CD14-positive monocyte (primary cell): Measurements from ENCODE around the gene DENND1A. TPM values are rescaled to one million over a fixed set of nuclear protein-coding genes. Genes with fewer than 3 reads are reported as not detected.

Source experiments
- DNase-seq, 3 donors: peaks; one replicate each; pipeline ENCODE4 v3.0.0-alpha.2; 2011 to 2022
- H2AFZ ChIP-seq: 2 replicates; pipeline ENCODE4 v1.6.0; 2012; ENCODE audit warnings: mild to moderate bottlenecking, low read depth, low read length, inconsistent platforms; ENCODE audit not compliant: insufficient read depth, poor library complexity, severe bottlenecking
- H3K27ac ChIP-seq, 2 donors: 1 replicate in 1 of 2; 2 replicates in 1 of 2; pipeline ENCODE4 v1.5.1; 2012 to 2013; ENCODE audit warnings: low read length in 2 of 2, control low read depth in 1 of 2, inconsistent platforms in 1 of 2, low read depth in 1 of 2, mild to moderate bottlenecking in 1 of 2
- H3K27me3 ChIP-seq, 2 donors: one replicate each; pipeline versions ENCODE4 v1.6.0 to v1.6.1; 2011 to 2013; ENCODE audit warnings: low read length in 2 of 2; ENCODE audit not compliant: control insufficient read depth in 2 of 2, insufficient read depth in 2 of 2
- H3K36me3 ChIP-seq, 2 donors: replicated peaks in 1 of 2; 1 replicate in 1 of 2; 2 replicates in 1 of 2; pipeline versions ENCODE4 v1.5.1 to v1.6.1; 2012 to 2013; ENCODE audit warnings: low read length in 2 of 2, control low read depth in 1 of 2, inconsistent platforms in 1 of 2, mild to moderate bottlenecking in 1 of 2; ENCODE audit not compliant: insufficient read depth in 2 of 2, control insufficient read depth in 1 of 2
- H3K4me1 ChIP-seq, 2 donors: 1 replicate in 1 of 2; 2 replicates in 1 of 2; pipeline versions ENCODE4 v1.5.1 to v1.6.1; 2012 to 2013; ENCODE audit warnings: low read length in 2 of 2, control low read depth in 1 of 2, inconsistent platforms in 1 of 2, mild to moderate bottlenecking in 1 of 2, moderate library complexity in 1 of 2; ENCODE audit not compliant: insufficient read depth in 2 of 2, control insufficient read depth in 1 of 2
- H3K4me2 ChIP-seq: replicated peaks from 2 replicates; pipeline ENCODE3; 2012; ENCODE audit warnings: low read length, moderate library complexity, mild to moderate bottlenecking; ENCODE audit not compliant: poor library complexity, severe bottlenecking; ENCODE audit errors: extremely low read depth
- H3K4me3 ChIP-seq, 3 experiments: fragments of 200-600 bp in 1 of 3; sonication (generic) in 1 of 3; replicated peaks in 1 of 3; 1 replicate in 2 of 3; 2 replicates in 1 of 3; pipeline ENCODE4 v1.5.1; 2011 to 2013; ENCODE audit warnings: low read length in 3 of 3, mild to moderate bottlenecking in 3 of 3, control low read depth in 2 of 3, low read depth in 2 of 3, inconsistent platforms in 1 of 3, moderate library complexity in 1 of 3
- H3K79me2 ChIP-seq: 2 replicates; pipeline ENCODE4 v1.6.0; 2012; ENCODE audit warnings: mild to moderate bottlenecking, control low read depth, inconsistent platforms, low read length, moderate library complexity; ENCODE audit not compliant: insufficient read depth
- H3K9ac ChIP-seq: 2 replicates; pipeline ENCODE4 v1.6.0; 2017; ENCODE audit warnings: low read length, mild to moderate bottlenecking; ENCODE audit not compliant: insufficient read depth, poor library complexity, severe bottlenecking
- H3K9me3 ChIP-seq, 2 donors: replicated peaks in 1 of 2; 1 replicate in 1 of 2; 2 replicates in 1 of 2; pipeline versions ENCODE4 v1.5.1 to v1.6.1; 2012 to 2013; ENCODE audit warnings: low read length in 2 of 2, control low read depth in 1 of 2; ENCODE audit not compliant: control insufficient read depth in 1 of 2, insufficient read depth in 1 of 2
- H4K20me1 ChIP-seq: 2 replicates; pipeline ENCODE4 v1.6.0; 2012; ENCODE audit warnings: mild to moderate bottlenecking, low read length, control low read depth, moderate library complexity; ENCODE audit not compliant: insufficient read depth
- H3K27ac Mint-ChIP-seq, 7 donors: one replicate each; pipeline ENCODE4 v1.8.0; 2020; ENCODE audit warnings: mild to moderate bottlenecking in 7 of 7, mixed read lengths in 7 of 7, moderate library complexity in 6 of 7, inconsistent platforms in 2 of 7
- H3K27me3 Mint-ChIP-seq, 3 donors: one replicate each; pipeline ENCODE4 v1.8.0; 2021 to 2022; ENCODE audit warnings: low read depth in 3 of 3, mild to moderate bottlenecking in 3 of 3, mixed read lengths in 3 of 3, moderate library complexity in 3 of 3, inconsistent platforms in 1 of 3
- H3K36me3 Mint-ChIP-seq, 2 donors: one replicate each; pipeline ENCODE4 v1.8.0; 2020; ENCODE audit warnings: mixed read lengths in 2 of 2, inconsistent platforms in 1 of 2, mild to moderate bottlenecking in 1 of 2
- H3K4me1 Mint-ChIP-seq: one replicate; pipeline ENCODE4 v1.8.0; 2020; ENCODE audit warnings: mild to moderate bottlenecking, mixed read lengths
- H3K4me3 Mint-ChIP-seq, 2 donors: one replicate each; pipeline ENCODE4 v1.8.0; 2020; ENCODE audit warnings: mild to moderate bottlenecking in 2 of 2, mixed read lengths in 2 of 2, moderate library complexity in 1 of 2
- H3K9me3 Mint-ChIP-seq, 7 donors: one replicate each; pipeline ENCODE4 v1.8.0; 2020 to 2022; ENCODE audit warnings: mixed read lengths in 7 of 7, mild to moderate bottlenecking in 6 of 7, moderate library complexity in 6 of 7, inconsistent platforms in 2 of 7
- CTCF ChIP-seq: fragments of 200-600 bp; IDR thresholded peaks from one replicate; pipeline ENCODE4 v1.8.0; 2022; ENCODE audit warnings: antibody characterized with exemption, mild to moderate bottlenecking
- WGBS: methylation state at CpG from one replicate; pipeline ENCODE4 v1.1.5; 2013; ENCODE audit warnings: missing lambda C conversion rate; ENCODE audit not compliant: insufficient coverage; 5-methylcytosine and 5-hydroxymethylcytosine counted together
- intact Hi-C, 2 donors: fragments of 100-400 bp; cut with micrococcal nuclease; formaldehyde crosslinking; loops; one replicate each; pipeline versions ENCODE4 v1.15.0 to v1.15.1; 2023
- polyA plus RNA-seq, 3 donors: library from polyadenylated mRNA; depleted of rRNA in 1 of 3; unstranded in 2 of 3; stranded (reverse) in 1 of 3; fragments of 300-500 nt in 2 of 3; fragments of >200 nt in 1 of 3; fragmentation: Illumina TruSeq in 2 of 3; gene quantifications; 1 replicate in 2 of 3; 2 replicates in 1 of 3; pipeline ENCODE4 v1.2.3, GENCODE V29; 2012 to 2021

The DENND1A gene
- polyA plus RNA-seq, 3 donors = 24.8 to 73.0 (median 29.4) TPM

- H3K27me3 ChIP-seq = no peaks in the 10 kb centered on the region
- no peak for DNase-seq
- H3K27ac ChIP-seq = no peak overlapping the region
- no peak overlapping the region for H3K9ac ChIP-seq
- no peak overlapping the region for H3K27ac Mint-ChIP-seq
- H3K79me2 ChIP-seq = no peaks in the 10 kb centered on the region
- H3K9me3 Mint-ChIP-seq = peaks cover 0 to 2% (median 0%) of the 10 kb centered on the region in 7 donors
- H3K4me3 Mint-ChIP-seq = no peak overlapping the region
- H3K27me3 Mint-ChIP-seq = peaks cover 13 to 21% (median 21%) of the 10 kb centered on the region in 3 donors
- H3K4me1 Mint-ChIP-seq = no peaks in the 10 kb centered on the region
- WGBS = 95% methylated on average over 23 of the region's 23 CpGs
- no peak overlapping the region for H3K4me3 ChIP-seq
- intact Hi-C loops = no loop called here
- H4K20me1 ChIP-seq = no peaks in the 10 kb centered on the region
- H2AFZ ChIP-seq = no peak overlapping the region
- H3K4me1 ChIP-seq = no peaks in the 10 kb centered on the region
- H3K4me2 ChIP-seq = no peak overlapping the region
- H3K9me3 ChIP-seq = no peaks in the 10 kb centered on the region
- H3K36me3 Mint-ChIP-seq = no peaks in the 10 kb centered on the region
- no peaks in the 10 kb centered on the region for H3K36me3 ChIP-seq
- no peak for TF ChIP-seq CTCF
Observed at GRCh38 chr9:123362856-123363255, 567.1 kb downstream of the DENND1A start.

DNA sequence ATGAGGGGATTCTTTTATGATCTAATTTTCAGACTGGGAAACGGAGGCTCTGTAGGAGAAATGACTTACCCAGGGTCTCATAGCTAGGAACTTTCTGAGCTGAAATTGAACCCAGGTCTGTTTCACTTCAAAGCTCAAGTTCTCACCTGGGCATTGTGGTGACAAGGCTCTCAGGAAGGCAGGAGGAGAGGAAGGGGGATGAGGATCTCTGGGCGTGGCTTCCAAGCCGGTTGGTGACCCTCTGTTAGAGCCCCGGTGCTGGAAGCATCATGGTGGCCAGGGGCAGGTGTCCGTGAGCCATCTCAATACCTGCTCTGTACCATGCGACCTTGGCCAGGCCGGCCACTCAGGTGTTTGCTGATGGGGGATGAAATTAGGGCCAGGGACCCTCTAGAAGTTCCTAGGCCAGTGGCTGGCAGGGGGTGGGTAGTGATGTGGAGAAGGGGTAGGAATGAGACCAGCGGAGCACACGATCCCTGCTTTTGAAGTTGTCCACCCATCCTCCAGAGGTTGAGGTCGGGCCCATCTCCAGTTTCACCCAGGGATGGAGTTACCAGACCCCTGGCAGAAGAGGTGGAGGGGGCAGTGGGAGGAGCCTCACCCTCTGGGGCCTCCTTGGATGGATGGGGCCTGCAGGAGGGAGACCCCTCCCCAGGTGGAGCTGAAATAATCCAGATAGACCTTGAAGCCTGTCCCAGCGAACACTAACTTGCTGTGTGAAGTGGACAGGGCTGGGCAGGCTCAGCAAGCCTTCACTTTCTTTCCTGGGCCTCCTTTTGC is 568.0 kb downstream of the DENND1A start:
- no peaks in the 10 kb centered on the region for H3K4me1 Mint-ChIP-seq
- Histone ChIP-seq H3K9ac (no peak overlapping the region), H3K27ac (no peak overlapping the region), H3K36me3 (no peaks in the 10 kb centered on the region), H3K79me2 (no peaks in the 10 kb centered on the region), H3K9me3 (no peaks in the 10 kb centered on the region), H3K4me2 (no peak overlapping the region), H3K4me1 (no peaks in the 10 kb centered on the region), H3K27me3 (no peaks in the 10 kb centered on the region), H4K20me1 (no peaks in the 10 kb centered on the region), H3K4me3 (no peak overlapping the region), H2AFZ (no peak overlapping the region)
- no peak for TF ChIP-seq CTCF
- H3K4me3 Mint-ChIP-seq = no peak overlapping the region
- H3K9me3 Mint-ChIP-seq = peaks cover 0 to 2% (median 0%) of the 10 kb centered on the region in 7 donors
- H3K36me3 Mint-ChIP-seq = no peaks in the 10 kb centered on the region
- H3K27me3 Mint-ChIP-seq = peaks cover 10 to 21% (median 18%) of the 10 kb centered on the region in 3 donors
- intact Hi-C loops = no loop called here
- peak overlapping the region in 2 of 7 donors; percentile 54 to 63 for H3K27ac Mint-ChIP-seq
- WGBS = 78% methylated on average over 6 of the region's 11 CpGs
- DNase-seq = no peak
